ENCODE results near the gene SLC9C2.
"Not testable (repeated sequence)": the region's sequence is repeated elsewhere in the genome, so short reads cannot be mapped to it uniquely, and the experiment has no call there.

Gene SLC9C2

GRCh38 chr1:173603056-173603591 is at the start of gene SLC9C2:
SLC9C2 (minus strand) TSS chr1:173603072; CDS start chr1:173601776, 1,296 bp downstream.
- DNase-seq, result no peak

GRCh38 chr1:173648880-173649605 is 46.2 kb upstream of the SLC9C2 start:
- no peak for DNase-seq

- no peak for DNase-seq
These were observed 43.8 kb upstream of the SLC9C2 start for GRCh38 chr1:173646656-173647055.

GRCh38 chr1:173642450-173643139 is 39.7 kb upstream of the SLC9C2 start:
- DNase-seq, result not testable (repeated sequence)

- no peak for DNase-seq
These were observed 36.2 kb upstream of the SLC9C2 start for GRCh38 chr1:173639102-173639501.

GRCh38 chr1:173638043-173639021 is 35.5 kb upstream of the SLC9C2 start:
- DNase-seq, result no peak

- DNase-seq, result not testable (repeated sequence)
These were observed 34.6 kb upstream of the SLC9C2 start for GRCh38 chr1:173637236-173638042.

- no peak for DNase-seq
These were observed 32.2 kb upstream of the SLC9C2 start, which contains the start of gene TEX50 for GRCh38 chr1:173635116-173635515. TEX50 (plus strand) TSS chr1:173635338; CDS start chr1:173635522, 184 bp downstream.

- DNase-seq, result no peak
These were observed 26.0 kb upstream of the SLC9C2 start for GRCh38 chr1:173628888-173629287.

- no peak for DNase-seq
These were observed 24.4 kb upstream of the SLC9C2 start for GRCh38 chr1:173627269-173627668.

GRCh38 chr1:173616859-173617258 is 14.0 kb upstream of the SLC9C2 start:
- DNase-seq, result no peak

GRCh38 chr1:173613086-173613485 is 10.2 kb upstream of the SLC9C2 start:
- DNase-seq, result not testable (repeated sequence)

- DNase-seq, result no peak
These were observed 5.8 kb upstream of the SLC9C2 start for GRCh38 chr1:173608503-173609216.

GRCh38 chr1:173601588-173601987 is 1.3 kb downstream of the SLC9C2 start:
- no peak for DNase-seq

GRCh38 chr1:173596097-173596825 is 6.6 kb downstream of the SLC9C2 start:
- DNase-seq, result no peak

- not testable (repeated sequence) for DNase-seq
These were observed 11.7 kb downstream of the SLC9C2 start for GRCh38 chr1:173591138-173591537.

GRCh38 chr1:173590557-173590956 is 12.3 kb downstream of the SLC9C2 start:
- no peak for DNase-seq

- DNase-seq, result no peak
These were observed 21.3 kb downstream of the SLC9C2 start for GRCh38 chr1:173581383-173582079.

- no peak for DNase-seq
These were observed 22.2 kb downstream of the SLC9C2 start for GRCh38 chr1:173580658-173581057.

- no peak for DNase-seq
These were observed 22.8 kb downstream of the SLC9C2 start for GRCh38 chr1:173580071-173580470.
